ENCODE results near the gene PLCL2.
A peak's percentile ranks its signal among the peaks of the same experiment; 100 is the strongest.
"Not testable (repeated sequence)": the region's sequence is repeated elsewhere in the genome, so short reads cannot be mapped to it uniquely, and the experiment has no call there.

PLCL2 gene

DNA sequence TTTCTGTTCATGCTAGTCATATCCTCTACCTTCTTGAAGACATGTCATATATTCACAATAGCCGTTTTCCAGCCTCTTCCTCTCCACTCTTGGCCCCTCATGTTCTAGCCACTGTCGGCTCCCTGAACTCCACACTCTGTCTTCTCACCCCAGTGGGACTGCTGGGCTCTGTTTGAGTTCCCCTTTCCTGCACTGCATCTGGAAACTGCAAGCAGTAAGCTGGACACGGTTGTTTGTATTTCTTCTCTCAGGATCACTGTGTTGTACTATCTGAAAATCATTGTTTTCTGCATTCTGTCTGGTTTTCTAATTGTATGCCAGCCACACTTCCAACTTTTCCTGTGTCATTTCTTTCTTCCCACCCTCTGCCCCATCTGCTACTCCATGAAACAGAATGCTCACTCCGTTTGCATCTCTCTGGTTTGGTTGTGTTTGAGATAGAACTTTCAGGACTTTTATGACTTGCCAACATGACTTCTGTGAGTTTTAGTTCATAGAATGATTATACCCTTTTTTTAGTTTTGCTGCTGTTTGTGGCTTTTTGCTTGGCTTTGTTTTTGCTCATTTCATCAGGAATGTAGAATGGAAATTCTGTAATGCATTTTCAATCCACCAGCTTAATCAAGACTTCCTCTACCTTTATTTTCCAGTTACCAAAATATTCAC lies 192.3 kb downstream of the PLCL2 start:
- DNase-seq (ENCODE audit: low read depth): no peak

DNA sequence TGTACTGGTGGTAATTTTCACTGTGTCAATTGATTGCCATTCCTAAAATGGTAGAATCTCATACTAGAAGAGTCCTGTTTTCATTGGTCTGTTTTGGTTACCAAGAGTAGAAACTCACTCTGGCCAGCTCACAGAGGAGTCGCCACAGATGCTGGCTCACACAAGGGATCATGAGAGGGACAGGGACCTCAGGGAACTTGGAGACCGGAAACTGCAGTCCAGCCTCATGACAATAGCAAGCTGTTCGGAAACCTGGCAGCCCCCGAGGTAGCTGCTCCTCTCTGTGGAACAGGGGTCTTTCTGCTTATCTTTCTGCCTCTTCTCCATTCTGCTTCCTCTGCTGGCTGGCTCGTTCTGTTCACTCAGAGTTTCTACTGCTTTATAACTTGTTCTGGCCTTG lies 192.9 kb downstream of the PLCL2 start:
- DNase-seq (ENCODE audit: low read depth): no peak

DNA sequence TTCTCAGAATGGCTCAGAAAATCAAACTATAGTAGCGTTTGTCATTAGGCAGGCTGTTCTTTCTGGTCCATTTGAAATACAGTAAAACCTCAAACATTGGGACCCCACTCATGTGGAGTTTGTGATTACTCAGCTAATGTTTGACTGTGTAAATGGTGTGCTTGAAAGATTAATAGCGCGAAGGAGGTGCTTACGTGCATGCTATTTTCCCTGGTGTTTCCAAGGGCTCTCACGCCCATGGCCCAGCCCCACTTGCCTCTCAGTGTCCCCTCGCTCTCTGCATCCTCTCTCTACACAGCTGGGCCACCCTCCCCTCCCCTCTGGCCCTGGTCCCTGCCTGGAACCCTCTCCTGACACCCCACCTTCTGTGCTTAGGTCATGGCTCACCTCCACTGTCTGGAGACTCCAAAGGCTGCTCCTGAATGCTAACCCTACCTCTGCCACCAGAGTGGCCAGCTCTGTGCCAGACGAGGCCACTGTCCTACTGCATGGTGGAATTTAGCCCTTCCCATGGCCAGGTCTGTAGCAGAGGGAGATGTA lies 194.2 kb downstream of the PLCL2 start:
- DNase-seq (ENCODE audit: low read depth): no peak

- DNase-seq (ENCODE audit: low read depth): no peak
Measured at GRCh38 chr3:17079933-17080332, 195.2 kb downstream of the PLCL2 start.

DNA sequence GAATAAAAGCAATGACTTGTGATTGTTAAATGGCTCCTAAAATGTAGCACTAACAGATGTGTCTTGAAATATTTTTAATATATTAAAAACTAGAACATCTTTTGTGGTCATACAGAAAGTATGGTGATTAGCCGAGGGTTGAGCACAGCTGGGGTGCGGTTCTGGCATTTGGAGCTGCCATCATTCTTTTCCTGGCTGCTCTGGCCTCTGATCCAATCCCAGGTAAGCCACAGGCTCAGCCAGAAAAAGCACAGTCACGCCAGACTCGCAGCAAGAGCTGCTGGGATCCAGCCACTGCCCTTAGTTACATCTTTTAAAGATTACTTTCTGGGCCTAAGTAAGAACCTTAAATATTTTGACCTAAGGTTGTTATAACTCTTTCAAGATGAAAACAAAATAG lies 196.8 kb downstream of the PLCL2 start:
- DNase-seq (ENCODE audit: low read depth): no peak

DNA sequence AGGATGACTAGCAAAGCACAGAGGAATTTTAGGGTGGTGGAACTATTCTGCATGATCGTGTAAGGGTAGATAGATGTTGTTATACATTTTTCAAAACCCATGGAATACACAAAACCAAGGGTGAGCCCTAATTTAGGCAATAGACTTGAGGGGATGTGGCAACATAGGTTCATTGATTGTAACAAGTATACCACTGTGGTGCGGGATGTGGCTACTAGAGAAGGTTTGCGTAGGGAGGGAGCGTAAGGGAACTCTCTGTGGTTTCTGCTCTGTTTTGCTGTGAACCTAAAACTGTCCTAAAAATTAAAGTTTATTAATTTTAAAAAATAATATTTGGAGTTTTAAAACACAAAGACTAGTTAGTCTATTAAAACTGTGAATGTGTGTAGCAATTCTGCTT lies 202.8 kb downstream of the PLCL2 start:
- no peak for DNase-seq (ENCODE audit: low read depth)

- no peak for DNase-seq (ENCODE audit: low read depth)
Measured at GRCh38 chr3:17088017-17088416, 203.3 kb downstream of the PLCL2 start.

GRCh38 chr3:17088602-17089313 lies 204.0 kb downstream of the PLCL2 start:
- peak; percentile 24 for DNase-seq (ENCODE audit: low read depth)

DNA sequence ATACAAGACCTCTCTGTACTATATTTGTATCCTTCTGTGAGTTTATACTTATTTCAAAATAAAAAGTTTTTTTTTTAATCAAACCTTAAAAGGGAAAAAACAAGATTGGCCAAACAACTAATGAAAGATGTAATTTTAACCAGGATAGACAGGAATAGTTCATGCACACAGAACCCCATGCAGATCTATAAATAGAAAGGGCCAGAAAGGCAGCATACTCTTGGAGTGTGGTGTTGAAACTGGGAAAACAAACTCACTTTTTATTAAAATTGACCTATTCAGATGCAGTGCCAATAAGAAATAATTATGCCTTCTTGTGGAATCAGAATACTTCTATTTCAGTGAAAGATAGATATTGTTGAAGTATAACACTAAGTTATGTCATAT lies 204.6 kb downstream of the PLCL2 start:
- no peak for DNase-seq (ENCODE audit: low read depth)

DNA sequence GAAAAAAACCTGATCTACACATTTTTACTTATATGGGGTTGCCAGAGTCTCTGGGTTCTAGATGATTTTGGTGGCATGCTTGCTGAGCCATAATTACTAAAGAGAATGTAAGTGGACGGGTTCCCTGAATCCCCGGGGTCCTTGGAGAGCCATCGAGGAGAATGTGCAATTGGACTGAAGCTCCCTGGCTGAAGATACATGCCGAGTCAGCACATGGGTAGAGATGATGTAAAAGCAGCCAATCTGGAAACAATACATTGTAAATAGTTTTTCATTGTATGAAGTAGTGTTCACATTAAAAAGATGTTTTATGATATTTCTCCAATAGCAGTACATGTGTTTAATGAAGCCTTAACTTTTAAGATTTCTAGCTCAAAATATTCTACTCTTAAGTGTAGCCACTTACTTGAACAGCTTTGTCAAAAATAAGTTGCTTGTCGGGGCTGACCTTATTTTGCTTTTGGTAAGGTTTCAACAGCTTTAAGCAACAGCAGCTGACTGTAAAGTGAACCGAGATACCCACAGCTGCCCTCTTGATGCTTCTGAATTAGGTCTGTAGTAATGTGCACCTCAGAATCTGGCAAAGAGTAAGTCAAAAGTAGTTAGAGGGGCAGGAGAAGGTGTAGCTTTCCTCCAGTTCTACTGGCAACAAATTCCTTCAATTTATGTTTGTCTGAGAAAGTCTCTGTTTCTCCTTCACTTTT lies 205.7 kb downstream of the PLCL2 start:
- DNase-seq (ENCODE audit: low read depth): no peak

DNA sequence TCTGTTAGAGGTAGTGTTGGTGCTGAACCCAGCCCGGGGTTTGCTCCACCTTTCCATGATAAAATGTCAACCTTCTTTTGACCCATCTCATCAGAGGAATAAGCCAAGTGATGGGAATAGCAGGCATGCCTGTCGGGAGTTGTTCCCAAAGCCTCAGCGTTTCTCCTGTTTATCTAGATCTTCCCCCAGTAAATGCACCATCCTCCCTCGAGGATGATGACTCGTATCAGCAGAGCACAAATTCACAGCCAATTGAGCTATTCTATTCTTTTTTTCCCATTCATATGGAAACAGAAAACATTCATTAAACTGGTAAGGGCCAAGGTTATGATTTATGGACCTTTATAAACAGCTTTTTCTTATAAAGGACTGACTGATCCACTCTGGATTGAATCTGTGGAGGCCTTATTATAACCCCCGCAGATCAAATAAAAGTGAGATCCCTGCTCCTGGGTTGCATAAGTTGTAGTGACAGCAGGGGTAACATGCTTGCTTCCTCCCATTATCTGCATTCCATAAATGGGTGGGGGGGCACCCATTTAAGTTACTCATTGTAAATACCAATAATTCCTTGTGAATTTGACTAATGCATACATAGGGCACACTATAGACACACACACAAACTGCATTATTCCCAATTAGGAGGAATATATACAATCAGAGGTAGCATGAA lies 207.3 kb downstream of the PLCL2 start:
- no peak for DNase-seq (ENCODE audit: low read depth)

- DNase-seq (ENCODE audit: low read depth): no peak
Measured at GRCh38 chr3:17092583-17092933, 207.8 kb downstream of the PLCL2 start.

DNA sequence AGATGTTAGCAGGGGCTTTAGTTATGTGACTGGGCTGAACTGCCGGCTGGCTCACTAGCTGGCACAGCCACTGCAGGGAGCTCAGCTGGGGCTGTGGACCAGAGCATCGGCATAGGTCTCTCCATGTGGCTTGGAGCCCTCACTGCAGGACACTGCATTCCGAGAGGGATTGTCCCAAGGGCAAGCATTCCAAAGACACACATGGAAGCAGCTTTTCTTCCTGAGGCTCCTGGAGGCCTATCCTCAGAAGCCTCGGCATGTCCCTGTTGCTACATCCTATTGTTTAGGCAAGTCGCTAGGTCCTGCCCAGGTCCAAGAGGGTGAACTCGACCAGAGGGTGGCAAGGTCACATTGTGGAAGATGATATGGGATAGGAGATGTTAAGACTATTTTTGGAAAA lies 209.8 kb downstream of the PLCL2 start:
- no peak for DNase-seq (ENCODE audit: low read depth)

- DNase-seq (ENCODE audit: low read depth): no peak
Measured at GRCh38 chr3:17103579-17103978, 218.8 kb downstream of the PLCL2 start.

- DNase-seq (ENCODE audit: low read depth): not testable (repeated sequence)
Measured at GRCh38 chr3:17106801-17107200, 222.0 kb downstream of the PLCL2 start.

DNA sequence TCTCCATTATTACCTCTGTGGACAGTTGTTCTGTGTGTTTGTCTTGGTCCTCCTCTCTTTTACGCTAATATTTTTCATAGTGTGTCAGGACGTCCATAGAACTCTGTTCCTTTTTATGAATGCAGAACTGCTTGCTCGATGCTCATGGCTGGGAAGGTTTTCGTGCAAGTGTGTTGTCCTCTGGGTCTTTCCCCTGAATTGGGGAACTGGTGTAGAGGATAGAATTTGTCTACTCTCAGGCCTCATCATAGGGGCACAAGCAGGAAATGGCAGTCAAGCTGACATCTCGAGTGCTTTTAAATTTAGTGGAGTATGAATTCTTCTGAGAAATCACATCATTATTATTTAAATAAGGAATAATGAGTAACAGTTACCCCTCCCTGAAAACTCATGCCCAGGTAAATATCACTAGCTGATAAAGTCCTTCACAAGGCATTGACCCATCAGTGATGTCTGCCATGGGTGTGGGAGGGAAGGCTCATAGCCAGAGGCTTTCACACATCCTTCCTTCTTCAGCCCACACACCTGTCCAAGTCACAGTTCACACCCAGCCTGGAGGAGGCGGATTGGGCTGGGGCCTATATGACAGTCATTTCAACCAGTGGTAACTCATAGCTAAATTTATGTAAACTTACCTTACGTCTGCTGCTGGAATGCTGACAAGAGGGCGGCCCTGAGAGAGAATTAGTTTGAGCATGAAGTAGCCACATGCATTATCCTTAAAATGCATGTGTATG lies 226.1 kb downstream of the PLCL2 start:
- DNase-seq (ENCODE audit: low read depth): no peak

DNA sequence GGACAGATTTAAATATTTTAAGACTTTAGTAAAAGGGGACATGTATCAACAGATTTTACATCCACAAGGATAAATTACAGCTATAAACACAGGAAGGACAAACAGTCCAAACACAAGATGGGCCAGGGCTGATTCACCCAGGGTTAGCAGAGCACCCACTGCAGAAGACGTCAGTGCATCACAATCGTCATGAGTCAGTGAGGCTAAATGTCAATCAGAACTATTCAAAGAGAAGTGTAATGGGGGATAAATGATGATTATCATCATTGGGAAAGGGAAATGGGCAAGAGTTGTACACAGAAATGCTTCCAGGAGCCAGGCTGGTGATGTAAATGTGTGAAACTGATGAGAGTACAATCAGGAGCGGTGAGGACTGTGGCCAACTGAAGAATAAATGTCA lies 226.8 kb downstream of the PLCL2 start:
- no peak for DNase-seq (ENCODE audit: low read depth)

- no peak for DNase-seq (ENCODE audit: low read depth)
Measured at GRCh38 chr3:17115186-17115585, 230.4 kb downstream of the PLCL2 start.

DNA sequence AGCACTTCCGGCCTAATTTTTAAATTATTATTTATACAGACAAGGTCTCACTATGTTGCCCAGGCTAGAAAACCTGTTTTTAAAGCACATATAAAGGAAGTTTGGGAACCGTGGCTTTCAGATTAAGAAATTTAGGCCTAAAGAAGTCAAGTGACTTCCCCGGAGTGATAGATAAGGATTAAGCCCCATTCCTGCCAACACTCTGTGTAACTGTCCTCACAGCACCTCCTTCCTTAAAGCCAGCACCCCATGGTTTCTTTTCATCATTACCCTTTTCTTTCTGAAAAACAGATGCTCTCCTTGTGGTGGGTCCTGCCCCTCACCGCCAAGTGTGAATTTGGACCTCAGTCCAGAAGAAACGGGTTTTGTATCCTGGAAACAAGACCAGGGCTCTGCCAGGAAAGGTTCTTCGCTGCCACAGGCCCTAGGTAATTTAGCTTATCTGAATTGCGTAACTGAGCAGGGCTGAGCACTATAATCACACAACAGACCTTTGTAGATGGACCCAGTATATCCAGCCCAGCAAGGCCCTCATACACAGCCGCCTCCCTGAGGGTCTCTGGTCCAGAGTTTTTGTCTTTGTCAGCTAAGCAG lies 231.3 kb downstream of the PLCL2 start:
- DNase-seq (ENCODE audit: low read depth): no peak

DNA sequence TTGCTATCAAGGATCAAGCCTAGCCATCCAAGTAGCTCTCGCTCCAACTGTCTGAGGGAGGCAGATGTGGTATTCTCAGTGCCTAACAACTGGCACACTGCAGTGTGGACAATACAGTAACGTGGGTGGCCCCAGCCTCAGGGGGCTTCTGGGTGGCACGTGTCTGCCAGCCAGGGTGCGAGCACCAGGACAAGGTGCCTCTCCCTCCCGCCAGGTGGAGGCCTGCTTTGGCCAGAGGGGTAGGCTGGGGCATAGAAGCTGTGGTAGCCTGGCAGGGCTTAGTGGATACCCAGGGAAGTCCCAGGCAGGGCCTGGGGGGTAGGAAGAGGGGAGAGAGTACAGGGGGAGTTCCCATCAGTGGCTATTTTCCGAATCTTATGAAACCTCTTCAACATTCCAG lies 234.0 kb downstream of the PLCL2 start:
- DNase-seq (ENCODE audit: low read depth): no peak

Measured in stimulated activated CD8-positive, alpha-beta memory T cell treated with anti-CD3 and anti-CD28 coated beads, Interleukin-4, amount 100 ng/mL, for 24 hours (primary cell).